ENCODE data around the gene PTPRB.

PTPRB gene

GRCh38 chr12:70661466-70662161, 24.4 kb upstream of the PTPRB start:
- H3K4me1 ChIP-seq: no peaks in the 10 kb centered on the region
- H3K27ac ChIP-seq: no peak overlapping the region
- H4K20me1 ChIP-seq: no peaks in the 10 kb centered on the region
- H3K9me3 ChIP-seq: no peaks in the 10 kb centered on the region
- no peak for TF ChIP-seq Cebpa-rat (IDR thresholded peaks at IDR 0.05)
- no peaks in the 10 kb centered on the region for H3K27me3 ChIP-seq
- no peaks in the 10 kb centered on the region for H3K36me3 ChIP-seq
- H3K4me2 ChIP-seq: no peak overlapping the region
- H3K4me3 ChIP-seq: no peak overlapping the region
- H3K9ac ChIP-seq: no peak overlapping the region

- H3K4me2 ChIP-seq: no peak overlapping the region
- H3K4me1 ChIP-seq: no peaks in the 10 kb centered on the region
- H3K27me3 ChIP-seq: no peaks in the 10 kb centered on the region
- H3K36me3 ChIP-seq: no peaks in the 10 kb centered on the region
- H3K9ac ChIP-seq: no peak overlapping the region
- no peak overlapping the region for H3K27ac ChIP-seq
- no peaks in the 10 kb centered on the region for H4K20me1 ChIP-seq
- no peak overlapping the region for H3K4me3 ChIP-seq
- H3K9me3 ChIP-seq: no peaks in the 10 kb centered on the region
- TF ChIP-seq Cebpa-rat (IDR thresholded peaks at IDR 0.05): no peak
Measured at GRCh38 chr12:70660620-70661219, 23.5 kb upstream of the PTPRB start.

GRCh38 chr12:70660002-70660604, 22.9 kb upstream of the PTPRB start:
- no peak for TF ChIP-seq Cebpa-rat (IDR thresholded peaks at IDR 0.05)
- no peaks in the 10 kb centered on the region for H4K20me1 ChIP-seq
- H3K36me3 ChIP-seq: no peaks in the 10 kb centered on the region
- H3K4me1 ChIP-seq: no peaks in the 10 kb centered on the region
- no peak overlapping the region for H3K4me2 ChIP-seq
- no peaks in the 10 kb centered on the region for H3K27me3 ChIP-seq
- H3K4me3 ChIP-seq: no peak overlapping the region
- H3K9me3 ChIP-seq: no peaks in the 10 kb centered on the region
- no peak overlapping the region for H3K27ac ChIP-seq
- no peak overlapping the region for H3K9ac ChIP-seq

- H3K4me3 ChIP-seq: no peak overlapping the region
- no peaks in the 10 kb centered on the region for H4K20me1 ChIP-seq
- H3K4me2 ChIP-seq: no peak overlapping the region
- no peak for TF ChIP-seq Cebpa-rat (IDR thresholded peaks at IDR 0.05)
- no peak overlapping the region for H3K9ac ChIP-seq
- H3K36me3 ChIP-seq: no peaks in the 10 kb centered on the region
- no peaks in the 10 kb centered on the region for H3K9me3 ChIP-seq
- no peaks in the 10 kb centered on the region for H3K27me3 ChIP-seq
- H3K4me1 ChIP-seq: peaks cover 9% of the 10 kb centered on the region
- no peak overlapping the region for H3K27ac ChIP-seq
Measured at GRCh38 chr12:70659077-70659606, 21.9 kb upstream of the PTPRB start.

- H4K20me1 ChIP-seq: no peaks in the 10 kb centered on the region
- peaks cover 11% of the 10 kb centered on the region for H3K4me1 ChIP-seq
- TF ChIP-seq Cebpa-rat (IDR thresholded peaks at IDR 0.05): no peak
- no peaks in the 10 kb centered on the region for H3K27me3 ChIP-seq
- H3K4me3 ChIP-seq: no peak overlapping the region
- no peak overlapping the region for H3K27ac ChIP-seq
- H3K36me3 ChIP-seq: no peaks in the 10 kb centered on the region
- no peak overlapping the region for H3K9ac ChIP-seq
- H3K9me3 ChIP-seq: no peaks in the 10 kb centered on the region
- no peak overlapping the region for H3K4me2 ChIP-seq
Measured at GRCh38 chr12:70657616-70658286, 20.5 kb upstream of the PTPRB start.

- no peak overlapping the region for H3K27ac ChIP-seq
- no peaks in the 10 kb centered on the region for H3K27me3 ChIP-seq
- no peak for TF ChIP-seq Cebpa-rat (IDR thresholded peaks at IDR 0.05)
- peaks cover 11% of the 10 kb centered on the region for H3K4me1 ChIP-seq
- no peak overlapping the region for H3K4me3 ChIP-seq
- no peak overlapping the region for H3K4me2 ChIP-seq
- H3K9me3 ChIP-seq: no peaks in the 10 kb centered on the region
- H3K9ac ChIP-seq: no peak overlapping the region
- no peaks in the 10 kb centered on the region for H3K36me3 ChIP-seq
- no peaks in the 10 kb centered on the region for H4K20me1 ChIP-seq
Measured at GRCh38 chr12:70652451-70652850, 15.2 kb upstream of the PTPRB start.

- no peaks in the 10 kb centered on the region for H3K27me3 ChIP-seq
- no peak overlapping the region for H3K9ac ChIP-seq
- no peak overlapping the region for H3K4me2 ChIP-seq
- no peak overlapping the region for H3K4me3 ChIP-seq
- TF ChIP-seq Cebpa-rat (IDR thresholded peaks at IDR 0.05): no peak
- H3K27ac ChIP-seq: no peak overlapping the region
- H3K36me3 ChIP-seq: no peaks in the 10 kb centered on the region
- no peaks in the 10 kb centered on the region for H3K9me3 ChIP-seq
- H4K20me1 ChIP-seq: no peaks in the 10 kb centered on the region
- no peaks in the 10 kb centered on the region for H3K4me1 ChIP-seq
Measured at GRCh38 chr12:70648831-70649230, 11.6 kb upstream of the PTPRB start.

GRCh38 chr12:70648191-70648590, 11.0 kb upstream of the PTPRB start:
- H3K27me3 ChIP-seq: no peaks in the 10 kb centered on the region
- no peak overlapping the region for H3K4me3 ChIP-seq
- no peak for TF ChIP-seq Cebpa-rat (IDR thresholded peaks at IDR 0.05)
- no peaks in the 10 kb centered on the region for H3K36me3 ChIP-seq
- H3K9ac ChIP-seq: no peak overlapping the region
- H4K20me1 ChIP-seq: no peaks in the 10 kb centered on the region
- no peak overlapping the region for H3K4me2 ChIP-seq
- no peaks in the 10 kb centered on the region for H3K9me3 ChIP-seq
- no peak overlapping the region for H3K27ac ChIP-seq
- no peaks in the 10 kb centered on the region for H3K4me1 ChIP-seq

GRCh38 chr12:70646850-70647249, 9.6 kb upstream of the PTPRB start:
- TF ChIP-seq Cebpa-rat (IDR thresholded peaks at IDR 0.05): no peak
- no peak overlapping the region for H3K4me2 ChIP-seq
- no peaks in the 10 kb centered on the region for H4K20me1 ChIP-seq
- H3K4me1 ChIP-seq: no peaks in the 10 kb centered on the region
- no peak overlapping the region for H3K4me3 ChIP-seq
- no peaks in the 10 kb centered on the region for H3K36me3 ChIP-seq
- H3K9ac ChIP-seq: no peak overlapping the region
- H3K27me3 ChIP-seq: no peaks in the 10 kb centered on the region
- no peak overlapping the region for H3K27ac ChIP-seq
- H3K9me3 ChIP-seq: no peaks in the 10 kb centered on the region
